ENCODE measurements around the gene ISOC1.

ISOC1 gene

DNA sequence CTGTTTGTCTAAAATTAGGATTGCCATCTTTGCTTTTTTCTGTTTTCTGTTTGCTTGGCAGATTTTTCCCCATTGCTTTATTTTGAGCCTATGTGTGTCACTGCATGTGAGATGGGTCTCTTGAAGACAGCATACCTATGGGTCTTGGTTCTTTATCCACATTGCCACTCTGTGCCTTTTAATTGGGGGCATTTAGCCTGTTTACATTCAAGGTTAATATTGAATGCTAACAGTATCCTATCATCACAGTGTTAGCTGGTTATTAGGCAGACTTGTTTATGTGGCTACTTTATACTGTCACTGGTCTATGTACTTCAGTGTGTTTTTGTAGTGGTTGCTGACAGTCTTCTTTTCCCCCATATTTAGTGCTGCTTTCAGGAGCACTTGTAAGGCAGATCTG, 67.3 kb downstream of the ISOC1 start:
- Histone ChIP-seq H3K4me1 (ENCODE audit: insufficient read depth, poor library complexity, severe bottlenecking) (no peaks in the 10 kb centered on the region), H3K27ac (ENCODE audit: poor library complexity, severe bottlenecking) (no peak overlapping the region), H3K9me3 (ENCODE audit: severe bottlenecking) (no peaks in the 10 kb centered on the region), H3K4me3 (ENCODE audit: severe bottlenecking) (no peak overlapping the region), H3K36me3 (ENCODE audit: low read depth) (no peaks in the 10 kb centered on the region), H3K27me3 (ENCODE audit: insufficient read depth, poor library complexity, severe bottlenecking) (no peaks in the 10 kb centered on the region)
- TF ChIP-seq, protein P1, sequence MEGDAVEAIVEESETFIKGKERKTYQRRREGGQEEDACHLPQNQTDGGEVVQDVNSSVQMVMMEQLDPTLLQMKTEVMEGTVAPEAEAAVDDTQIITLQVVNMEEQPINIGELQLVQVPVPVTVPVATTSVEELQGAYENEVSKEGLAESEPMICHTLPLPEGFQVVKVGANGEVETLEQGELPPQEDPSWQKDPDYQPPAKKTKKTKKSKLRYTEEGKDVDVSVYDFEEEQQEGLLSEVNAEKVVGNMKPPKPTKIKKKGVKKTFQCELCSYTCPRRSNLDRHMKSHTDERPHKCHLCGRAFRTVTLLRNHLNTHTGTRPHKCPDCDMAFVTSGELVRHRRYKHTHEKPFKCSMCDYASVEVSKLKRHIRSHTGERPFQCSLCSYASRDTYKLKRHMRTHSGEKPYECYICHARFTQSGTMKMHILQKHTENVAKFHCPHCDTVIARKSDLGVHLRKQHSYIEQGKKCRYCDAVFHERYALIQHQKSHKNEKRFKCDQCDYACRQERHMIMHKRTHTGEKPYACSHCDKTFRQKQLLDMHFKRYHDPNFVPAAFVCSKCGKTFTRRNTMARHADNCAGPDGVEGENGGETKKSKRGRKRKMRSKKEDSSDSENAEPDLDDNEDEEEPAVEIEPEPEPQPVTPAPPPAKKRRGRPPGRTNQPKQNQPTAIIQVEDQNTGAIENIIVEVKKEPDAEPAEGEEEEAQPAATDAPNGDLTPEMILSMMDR (IDR thresholded peaks at IDR 0.05; ENCODE audit: poor library complexity, severe bottlenecking) = no peak
- no peak for ATAC-seq (ENCODE audit: low read depth)
- no peak for DNase-seq (ENCODE audit: low spot score)
